Endothelial cell of umbilical vein (primary cell): ENCODE measurements around the gene ZNF598. TPM values are rescaled to one million over a fixed set of nuclear protein-coding genes. Genes with fewer than 3 reads are reported as not detected.
A peak's percentile ranks its signal among the peaks of the same experiment; 100 is the strongest.

Experiments used
- BruUV-seq: library from RNA; stranded (reverse); fragments of 400-500 nt; replicated peaks from 2 replicates; lab custom pipeline; 2021; lab: Mats Ljungman, UMichigan
- CTCF ChIA-PET: fragments of 300-600, 350-600 bp; sonication (Branson Sonifier 250); formaldehyde crosslinking; loops from one replicate; lab custom pipeline; 2021; ENCODE audit warnings: antibody characterized with exemption, inconsistent platforms; lab: Charles Lee
- POLR2A ChIA-PET: fragments of 300-600, 350-600 bp; sonication (Branson Sonifier 250); formaldehyde crosslinking; loops from one replicate; lab custom pipeline; 2021; ENCODE audit warnings: antibody characterized with exemption, inconsistent platforms; lab: Charles Lee
- DNase-seq: peaks from one replicate; pipeline ENCODE4 v3.0.0-alpha.2; 2011; ENCODE audit warnings: low read depth, low spot score
- FAIRE-seq: peaks from 2 replicates; lab custom pipeline; 2011; peaks lifted over from hg19 to GRCh38; lab: Jason Lieb, UNC
- H2AFZ ChIP-seq: 2 replicates; pipeline ENCODE4 v1.6.0; 2012; ENCODE audit warnings: low read depth, low read length, control low read depth, inconsistent platforms
- H3K27ac ChIP-seq: 2 replicates; pipeline ENCODE4 v1.5.1; 2011; ENCODE audit warnings: low read depth, mild to moderate bottlenecking, control low read depth, low read length, moderate library complexity; ENCODE audit not compliant: insufficient read depth
- H3K27me3 ChIP-seq, 2 experiments: 2 replicates each; pipeline versions ENCODE4 v1.6.0 to v1.6.1; 2011; ENCODE audit warnings: low read length in 2 of 2, mixed read lengths in 1 of 2; ENCODE audit not compliant: control insufficient read depth in 2 of 2, insufficient read depth in 2 of 2
- H3K36me3 ChIP-seq, 2 experiments: 2 replicates in 1 of 2; 3 replicates in 1 of 2; pipeline ENCODE4 v1.5.1; 2011; ENCODE audit warnings: low read length in 2 of 2, mild to moderate bottlenecking in 1 of 2, moderate library complexity in 1 of 2; ENCODE audit not compliant: control insufficient read depth in 2 of 2, insufficient read depth in 2 of 2; ENCODE audit errors: extremely low read depth in 1 of 2
- H3K4me1 ChIP-seq: 3 replicates; pipeline ENCODE4 v1.5.1; 2011; ENCODE audit warnings: mild to moderate bottlenecking, low read length; ENCODE audit not compliant: control insufficient read depth, insufficient read depth; ENCODE audit errors: extremely low read depth
- H3K4me2 ChIP-seq: 2 replicates; pipeline ENCODE4 v1.6.1; 2011; ENCODE audit warnings: low read length, control low read depth, mixed read lengths; ENCODE audit not compliant: insufficient read depth
- H3K4me3 ChIP-seq, 3 experiments: fragments of 200-600 bp in 1 of 3; sonication (generic), shearing (Covaris generic) in 1 of 3; replicated peaks in 1 of 3; 2 replicates each; pipeline ENCODE4 v1.5.1; 2011 to 2016; ENCODE audit warnings: control low read depth in 3 of 3, low read length in 3 of 3, mild to moderate bottlenecking in 2 of 3, inconsistent platforms in 1 of 3, low read depth in 1 of 3, moderate library complexity in 1 of 3; ENCODE audit not compliant: insufficient read depth in 1 of 3
- H3K79me2 ChIP-seq: 2 replicates; pipeline ENCODE4 v1.6.0; 2012; ENCODE audit warnings: low read length, inconsistent platforms; ENCODE audit not compliant: control insufficient read depth, insufficient read depth
- H3K9ac ChIP-seq: replicated peaks from 2 replicates; pipeline ENCODE3; 2011; ENCODE audit warnings: low read length, control low read depth; ENCODE audit not compliant: insufficient read depth; ENCODE audit errors: extremely low read depth
- H3K9me1 ChIP-seq: replicated peaks from 3 replicates; pipeline ENCODE4 v1.6.0; 2011; ENCODE audit warnings: mild to moderate bottlenecking, low read length; ENCODE audit not compliant: control insufficient read depth, insufficient read depth; ENCODE audit errors: extremely low read depth
- H3K9me3 ChIP-seq: replicated peaks from 2 replicates; pipeline ENCODE4 v1.5.1; 2012; ENCODE audit warnings: low read length, inconsistent platforms; ENCODE audit not compliant: control insufficient read depth, insufficient read depth
- H4K20me1 ChIP-seq: replicated peaks from 2 replicates; pipeline ENCODE3; 2011; ENCODE audit warnings: mild to moderate bottlenecking, low read length; ENCODE audit not compliant: control insufficient read depth, insufficient read depth; ENCODE audit errors: extremely low read depth
- CTCF ChIP-seq, 2 donors: IDR thresholded peaks; 1 replicate in 1 of 2; 2 replicates in 1 of 2; pipeline ENCODE4 v1.5.1; 2011; ENCODE audit warnings: low read length in 2 of 2, mild to moderate bottlenecking in 2 of 2, moderate library complexity in 2 of 2, control low read depth in 1 of 2, inconsistent platforms in 1 of 2, low read depth in 1 of 2; ENCODE audit not compliant: insufficient read depth in 1 of 2; ENCODE audit errors: extremely low read depth in 1 of 2
- JUN ChIP-seq: IDR thresholded peaks from 2 replicates; pipeline ENCODE4 v1.6.1; 2011; ENCODE audit warnings: borderline replicate concordance, low read depth; ENCODE audit not compliant: insufficient read length, insufficient read depth
- MAX ChIP-seq: IDR thresholded peaks from 2 replicates; pipeline ENCODE4 v1.6.1; 2011; ENCODE audit not compliant: insufficient read depth, insufficient read length
- MYC ChIP-seq: IDR thresholded peaks from one replicate; pipeline ENCODE4 v1.6.1; 2011; ENCODE audit warnings: mild to moderate bottlenecking, low read depth, low read length
- POLR2A ChIP-seq: IDR thresholded peaks from 2 replicates; pipeline ENCODE4 v1.6.1; 2012; ENCODE audit warnings: low read depth, mild to moderate bottlenecking, control low read depth, low read length
- POLR2AphosphoS5 ChIP-seq: IDR thresholded peaks from 2 replicates; pipeline ENCODE4 v1.6.1; 2012; ENCODE audit warnings: low read depth, mild to moderate bottlenecking, control low read depth, low read length, moderate library complexity; ENCODE audit not compliant: insufficient read depth
- dilution Hi-C: fragments of 300-500 bp; cut with MboI; formaldehyde crosslinking; loops from one replicate; pipeline ENCODE4 v1.15.0; 2019; ENCODE audit warnings: low sequenced_read_pairs; ENCODE audit not compliant: extremely low pct_ligation_motif_present
- intact Hi-C: fragments of 100-400 bp; cut with micrococcal nuclease; formaldehyde crosslinking; loops from one replicate; pipeline ENCODE4 v1.10.0; 2022
- polyA plus RNA-seq, 4 experiments: library from polyadenylated mRNA; depleted of rRNA in 3 of 4; stranded (reverse) in 3 of 4; unstranded in 1 of 4; fragments of >200 nt; gene quantifications; 2 replicates each; pipeline versions ENCODE4 v1.2.1 to v1.2.3, GENCODE V29; 2011 to 2012; ENCODE audit warnings: missing spikeins in 1 of 4
- total RNA-seq: library from RNA; stranded (reverse); gene quantifications from 2 replicates; pipeline ENCODE4 v1.2.3, GENCODE V29; 2021

The ZNF598 gene
- total and polyA plus RNA-seq, 2 donors (not counting 3 experiments of a cell fraction or from before 2014, with no cell fraction given) = 43.3 to 67.0 TPM

DNA sequence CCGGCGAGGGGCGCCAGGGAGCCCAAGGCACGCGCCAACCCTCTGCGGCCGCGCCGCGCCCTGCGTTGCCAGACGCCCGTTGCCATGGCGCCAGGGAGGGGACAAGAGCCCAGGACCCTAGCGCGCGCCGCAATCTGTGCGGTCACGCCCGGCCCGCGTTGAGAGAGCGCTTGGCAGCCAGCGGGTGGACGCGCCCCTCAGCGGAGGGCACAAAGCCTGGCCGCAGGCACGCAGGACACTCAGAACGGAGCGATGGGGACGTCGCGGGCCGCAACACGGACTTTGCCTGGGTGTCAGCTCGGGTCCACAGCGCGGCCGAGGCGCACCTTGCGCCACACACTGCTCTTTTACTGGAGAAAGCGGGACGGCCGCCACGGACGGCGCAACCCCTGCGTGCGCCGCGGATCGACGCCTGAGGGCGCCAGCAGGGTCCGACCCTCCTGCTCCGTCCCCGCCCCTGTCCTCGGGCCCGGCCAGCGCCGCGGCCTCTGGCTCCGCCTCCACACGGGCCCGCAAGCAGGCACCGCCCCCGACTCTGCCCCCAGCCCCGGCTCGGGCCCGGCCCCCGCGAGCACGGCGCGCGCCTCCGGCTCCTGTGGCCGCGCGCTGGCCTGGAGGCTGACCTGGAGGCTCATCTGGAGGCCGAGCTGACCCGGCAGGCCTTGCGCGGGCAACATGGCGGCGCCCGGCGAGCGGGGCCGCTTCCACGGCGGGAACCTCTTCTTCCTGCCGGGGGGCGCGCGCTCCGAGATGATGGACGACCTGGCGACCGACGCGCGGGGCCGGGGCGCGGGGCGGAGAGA is 25.9 kb downstream of the ZNF598 start, which contains the start of gene GFER:
Gene GFER, plus strand, starts transcription at position 650 of the 803 bp plus-strand sequence. Its CDS starts 26 bp downstream, at position 676.
- peak within 1 kb of the TSS; percentile 51 to 75 (median 71) for H3K4me3 ChIP-seq
- TF ChIP-seq JUN = no peak
- peak; percentile 90 for TF ChIP-seq POLR2A
- TF ChIP-seq MAX = no peak
- no peak for TF ChIP-seq MYC
- peak; percentile 18 to 54 for TF ChIP-seq CTCF (IDR thresholded peaks at IDR 0.05; ENCODE audit: extremely low read depth in 1 of 2, insufficient read depth in 1 of 2, low read depth in 1 of 2, low read length in 2 of 2)
- peak; percentile 94 for TF ChIP-seq POLR2AphosphoS5
- DNase-seq = peak; percentile 93
- H3K27me3 ChIP-seq = peaks cover 37 to 41% of the 10 kb centered on the region in 2 experiments
- no peak within 1 kb of the TSS for H3K27ac ChIP-seq
- peak; percentile 89 for FAIRE-seq
- dilution Hi-C loops = no loop called here
- H3K9me3 ChIP-seq = no peaks in the 10 kb centered on the region
- BruUV-seq = no TSS peak
- peak within 1 kb of the TSS; percentile 90 for H2AFZ ChIP-seq
- H3K9me1 ChIP-seq = no peaks in the 10 kb centered on the region
- H3K9ac ChIP-seq = peak within 1 kb of the TSS; percentile 69
- peaks cover 15% of the 10 kb centered on the region for H3K4me1 ChIP-seq
- H3K4me2 ChIP-seq = peak within 1 kb of the TSS; percentile 67
- POLR2A ChIA-PET = no interaction called here
- H4K20me1 ChIP-seq = no peaks in the 10 kb centered on the region
- peaks cover 5% of the 10 kb centered on the region for H3K79me2 ChIP-seq
- intact Hi-C loops = loop anchor here (1.0 kb wide), 1 partner anchor 12 kb away; no protein-coding TSS in a partner anchor
- H3K36me3 ChIP-seq = peaks cover 0 to 7% of the 10 kb centered on the region in 2 experiments
- CTCF ChIA-PET = interaction anchor here (1.2 to 5.0 kb wide), 4 partner anchors 18 to 157 kb away, joined by 3 to 21 read pairs (median 8); no protein-coding TSS in a partner anchor
